PC-9 (cell line): ENCODE data around the gene TSPAN18. TPM values are rescaled to one million over a fixed set of nuclear protein-coding genes. Genes with fewer than 3 reads are reported as not detected.
A peak's percentile ranks its signal among the peaks of the same experiment; 100 is the strongest.

ENCODE experiments used
- BruUV-seq: library from RNA; stranded (reverse); fragments of 400-500 nt; replicated peaks from 2 replicates; lab custom pipeline; 2021; lab: Mats Ljungman, UMichigan
- CTCF ChIA-PET: fragments of 300-600 bp; sonication (Branson Sonifier 250); formaldehyde crosslinking; loops from one replicate; lab custom pipeline; 2022; ENCODE audit warnings: antibody characterized with exemption; lab: Charles Lee
- POLR2A ChIA-PET: fragments of 300-600 bp; sonication (Branson Sonifier 250); formaldehyde crosslinking; loops from one replicate; lab custom pipeline; 2022; ENCODE audit warnings: antibody characterized with exemption; ENCODE audit not compliant: unreplicated experiment; lab: Charles Lee
- DNase-seq, 2 experiments: peaks; one replicate each; pipeline versions ENCODE4 v3.0.0 to v3.0.0-alpha.2; 2015 to 2022; ENCODE audit warnings: mixed read lengths in 1 of 2
- H2AFZ ChIP-seq: fragments of 200-600 bp; sonication (generic); 2 replicates; pipeline ENCODE4 v1.8.1; 2017; ENCODE audit warnings: antibody characterized with exemption
- H3F3A ChIP-seq: fragments of 200-600 bp; sonication (generic); 2 replicates; pipeline ENCODE4 v1.8.1; 2017; ENCODE audit warnings: antibody characterized with exemption, mild to moderate bottlenecking, low read depth; ENCODE audit not compliant: insufficient read depth
- H3K27ac ChIP-seq: fragments of 200-600 bp; sonication (generic); 2 replicates; pipeline ENCODE4 v1.6.1; 2016; ENCODE audit warnings: mixed run types
- H3K27me3 ChIP-seq: fragments of 200-600 bp; sonication (generic); 2 replicates; pipeline ENCODE4 v1.6.1; 2016; ENCODE audit warnings: low read depth, mixed run types; ENCODE audit not compliant: insufficient read depth
- H3K36me3 ChIP-seq: fragments of 200-600 bp; sonication (generic); 2 replicates; pipeline ENCODE4 v1.6.1; 2016; ENCODE audit warnings: low read depth, mixed run types
- H3K4me1 ChIP-seq: fragments of 200-600 bp; sonication (generic); replicated peaks from 2 replicates; pipeline ENCODE4 v1.6.1; 2016; ENCODE audit warnings: mixed run types; ENCODE audit not compliant: insufficient read depth
- H3K4me2 ChIP-seq: fragments of 200-600 bp; sonication (generic); 2 replicates; pipeline ENCODE4 v1.6.1; 2017; ENCODE audit warnings: mixed run types
- H3K4me3 ChIP-seq: fragments of 200-600 bp; sonication (generic); 2 replicates; pipeline ENCODE4 v1.6.1; 2016; ENCODE audit warnings: mixed run types
- H3K79me2 ChIP-seq: fragments of 200-600 bp; sonication (generic); 2 replicates; pipeline ENCODE4 v1.6.1; 2017; ENCODE audit warnings: low read depth, mixed run types
- H3K9me2 ChIP-seq: fragments of 200-600 bp; sonication (generic); 2 replicates; pipeline ENCODE4 v1.8.1; 2017; ENCODE audit warnings: mild to moderate bottlenecking; ENCODE audit not compliant: insufficient read depth
- H3K9me3 ChIP-seq: fragments of 200-600 bp; sonication (generic); 2 replicates; pipeline ENCODE4 v1.8.1; 2016; ENCODE audit warnings: low read depth; ENCODE audit not compliant: insufficient read depth
- H4K20me1 ChIP-seq: fragments of 200-600 bp; sonication (generic); 2 replicates; pipeline ENCODE4 v1.8.1; 2017; ENCODE audit not compliant: insufficient read depth
- EZH2 ChIP-seq: fragments of 200-600 bp; sonication (generic); IDR thresholded peaks from 2 replicates; pipeline ENCODE4 v1.8.0; 2017; ENCODE audit warnings: antibody characterized with exemption, low read depth
- intact Hi-C: fragments of 100-400 bp; cut with micrococcal nuclease; formaldehyde crosslinking; loops from one replicate; pipeline ENCODE4 v1.10.0; 2022; ENCODE audit not compliant: unreplicated experiment
- total RNA-seq: library from RNA; stranded (reverse); gene quantifications from 2 replicates; pipeline ENCODE4 v1.2.3, GENCODE V29; 2021
- TF ChIP-seq, protein P1 (sequence below): fragments of 200-600 bp; sonication (generic); conservative IDR thresholded peaks from 2 replicates; pipeline ENCODE4 v1.6.1; 2017; ENCODE audit warnings: mixed run types, antibody characterized with exemption, mild to moderate bottlenecking, moderate library complexity

The TSPAN18 gene
- total RNA-seq, 1 experiment from 2014 or later: not detected

GRCh38 chr11:44927174-44927661, 200.5 kb downstream of the TSPAN18 start:
- no peak overlapping the region for H2AFZ ChIP-seq
- CTCF ChIA-PET: interaction anchor here (0.5 to 0.8 kb wide), 4 partner anchors 147 to 177 kb away, joined by 3 to 6 read pairs (median 4); no protein-coding TSS in a partner anchor

DNA sequence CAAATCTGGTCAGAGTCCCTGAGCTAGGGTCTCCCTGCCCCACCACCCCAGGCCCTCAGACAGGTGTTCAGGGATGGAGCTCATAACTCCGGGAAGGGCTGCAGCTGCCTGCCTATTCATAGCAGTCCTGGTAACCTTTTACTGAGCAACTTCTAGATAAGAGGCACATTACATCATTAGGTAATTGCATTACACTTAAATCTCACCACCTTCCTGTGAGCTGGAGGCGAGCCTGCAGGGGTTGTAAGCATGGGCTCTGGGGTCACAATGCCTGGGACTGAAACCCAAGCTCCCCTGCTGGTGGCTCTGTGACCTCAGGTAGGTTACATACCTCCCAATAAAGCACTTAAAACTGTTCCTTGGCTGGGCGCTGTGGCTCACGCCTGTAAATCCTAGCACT, 201.4 kb downstream of the TSPAN18 start:
- no peak overlapping the region for H3K4me2 ChIP-seq
- H3K4me3 ChIP-seq: no peak overlapping the region
- no peak for TF ChIP-seq EZH2
- TF ChIP-seq, protein P1, sequence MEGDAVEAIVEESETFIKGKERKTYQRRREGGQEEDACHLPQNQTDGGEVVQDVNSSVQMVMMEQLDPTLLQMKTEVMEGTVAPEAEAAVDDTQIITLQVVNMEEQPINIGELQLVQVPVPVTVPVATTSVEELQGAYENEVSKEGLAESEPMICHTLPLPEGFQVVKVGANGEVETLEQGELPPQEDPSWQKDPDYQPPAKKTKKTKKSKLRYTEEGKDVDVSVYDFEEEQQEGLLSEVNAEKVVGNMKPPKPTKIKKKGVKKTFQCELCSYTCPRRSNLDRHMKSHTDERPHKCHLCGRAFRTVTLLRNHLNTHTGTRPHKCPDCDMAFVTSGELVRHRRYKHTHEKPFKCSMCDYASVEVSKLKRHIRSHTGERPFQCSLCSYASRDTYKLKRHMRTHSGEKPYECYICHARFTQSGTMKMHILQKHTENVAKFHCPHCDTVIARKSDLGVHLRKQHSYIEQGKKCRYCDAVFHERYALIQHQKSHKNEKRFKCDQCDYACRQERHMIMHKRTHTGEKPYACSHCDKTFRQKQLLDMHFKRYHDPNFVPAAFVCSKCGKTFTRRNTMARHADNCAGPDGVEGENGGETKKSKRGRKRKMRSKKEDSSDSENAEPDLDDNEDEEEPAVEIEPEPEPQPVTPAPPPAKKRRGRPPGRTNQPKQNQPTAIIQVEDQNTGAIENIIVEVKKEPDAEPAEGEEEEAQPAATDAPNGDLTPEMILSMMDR: no peak
- POLR2A ChIA-PET: no interaction called here
- no peaks in the 10 kb centered on the region for H3K79me2 ChIP-seq
- H3K4me1 ChIP-seq: no peaks in the 10 kb centered on the region
- intact Hi-C loops: no loop called here
- H4K20me1 ChIP-seq: no peaks in the 10 kb centered on the region
- no peaks in the 10 kb centered on the region for H3K36me3 ChIP-seq
- H3K9me3 ChIP-seq: no peaks in the 10 kb centered on the region
- BruUV-seq: no TSS peak
- no peak overlapping the region for H2AFZ ChIP-seq
- no peaks in the 10 kb centered on the region for H3K9me2 ChIP-seq
- no peak overlapping the region for H3K27ac ChIP-seq
- DNase-seq: no peak
- peaks cover 55% of the 10 kb centered on the region for H3K27me3 ChIP-seq
- CTCF ChIA-PET: interaction anchor here (0.6 kb wide), 1 partner anchor 36 kb away, joined by 4 read pairs; no protein-coding TSS in a partner anchor
- H3F3A ChIP-seq: no peaks in the 10 kb centered on the region

More at GRCh38 chr11:44927174-44927661, 200.5 kb downstream of the TSPAN18 start:
- no peak overlapping the region for H3K4me3 ChIP-seq
- H3K79me2 ChIP-seq: no peaks in the 10 kb centered on the region
- DNase-seq: peak; percentile 46 to 66
- no TSS peak for BruUV-seq
- no peaks in the 10 kb centered on the region for H3K9me3 ChIP-seq
- TF ChIP-seq, protein P1: peak; percentile 94
- TF ChIP-seq EZH2: no peak
- peaks cover 62% of the 10 kb centered on the region for H3K27me3 ChIP-seq
- POLR2A ChIA-PET: no interaction called here
- no peaks in the 10 kb centered on the region for H3K9me2 ChIP-seq
- no peak overlapping the region for H3K27ac ChIP-seq
- H3K36me3 ChIP-seq: no peaks in the 10 kb centered on the region
- intact Hi-C loops: loop anchor here (1.0 kb wide), 1 partner anchor 178 kb away; no protein-coding TSS in a partner anchor
- H3K4me1 ChIP-seq: no peaks in the 10 kb centered on the region
- H3F3A ChIP-seq: no peaks in the 10 kb centered on the region
- no peaks in the 10 kb centered on the region for H4K20me1 ChIP-seq
- H3K4me2 ChIP-seq: no peak overlapping the region

GRCh38 chr11:44928816-44929215, 202.1 kb downstream of the TSPAN18 start:
- POLR2A ChIA-PET: no interaction called here
- no peaks in the 10 kb centered on the region for H3K36me3 ChIP-seq
- no peaks in the 10 kb centered on the region for H3K79me2 ChIP-seq
- DNase-seq: no peak
- H3K4me1 ChIP-seq: no peaks in the 10 kb centered on the region
- CTCF ChIA-PET: interaction anchor here (0.6 kb wide), 1 partner anchor 35 kb away, joined by 4 read pairs; no protein-coding TSS in a partner anchor
- no peak overlapping the region for H2AFZ ChIP-seq
- no peaks in the 10 kb centered on the region for H3K9me2 ChIP-seq
- no peak overlapping the region for H3K4me2 ChIP-seq
- no peak for TF ChIP-seq EZH2
- TF ChIP-seq, protein P1: no peak
- BruUV-seq: no TSS peak
- H3K27me3 ChIP-seq: peaks cover 56% of the 10 kb centered on the region
- H4K20me1 ChIP-seq: no peaks in the 10 kb centered on the region
- H3K9me3 ChIP-seq: no peaks in the 10 kb centered on the region
- H3K27ac ChIP-seq: no peak overlapping the region
- intact Hi-C loops: no loop called here
- H3F3A ChIP-seq: no peaks in the 10 kb centered on the region
- no peak overlapping the region for H3K4me3 ChIP-seq
